AG04449 (cell line): ENCODE results near the gene TSPAN32.

Experiments
- CTCF ChIA-PET: fragments of 350-600 bp; formaldehyde crosslinking; extraction: SDS; loops from one replicate; lab custom pipeline; 2021; ENCODE audit warnings: antibody characterized with exemption; lab: Yijun Ruan, JAX
- POLR2A ChIA-PET: fragments of 400-600, 350-600 bp; formaldehyde crosslinking; extraction: SDS; loops from one replicate; lab custom pipeline; 2020; ENCODE audit warnings: antibody characterized with exemption, inconsistent platforms; lab: Yijun Ruan, JAX
- DNase-seq: peaks from one replicate; pipeline ENCODE4 v3.0.0-alpha.2; 2010; ENCODE audit warnings: low read depth, low spot score
- H3K4me3 ChIP-seq: 2 replicates; pipeline ENCODE4 v1.5.1; 2011; ENCODE audit warnings: low read depth, mild to moderate bottlenecking, control low read depth, low read length
- CTCF ChIP-seq: IDR thresholded peaks from one replicate; pipeline ENCODE4 v1.5.1; 2011; ENCODE audit warnings: mild to moderate bottlenecking, moderate library complexity, low read length, control low read depth, inconsistent platforms; ENCODE audit not compliant: insufficient read depth; ENCODE audit errors: missing control alignments

Gene TSPAN32

GRCh38 chr11:2367266-2368160, 65.7 kb downstream of the TSPAN32 start:
- ChIA-PET POLR2A (interaction anchor here (1.1 to 1.3 kb wide), 2 partner anchors 9 to 10 kb away, joined by 3 to 5 read pairs; partner anchors contain the start of gene CD81), CTCF (interaction anchor here (1.5 to 1.7 kb wide), 2 partner anchors 53 to 164 kb away, joined by 4 to 5 read pairs; no protein-coding TSS in a partner anchor)
- no peak overlapping the region for H3K4me3 ChIP-seq
- TF ChIP-seq CTCF, result no peak
- no peak for DNase-seq
